Kidney (tissue), 14 donors: Measurements from ENCODE around the gene C17orf100. TPM values are rescaled to one million over a fixed set of nuclear protein-coding genes. Genes with fewer than 3 reads are reported as not detected.

Experiments used
- DNase-seq, 5 donors: peaks; one replicate each; pipeline ENCODE4 v3.0.0-alpha.2; 2013 to 2020
- FAIRE-seq: peaks from 2 replicates; lab custom pipeline; 2012; peaks lifted over from hg19 to GRCh38; lab: Jason Lieb, UNC
- H3K27ac ChIP-seq, 2 donors: one replicate each; pipeline ENCODE4 v1.7.0; 2013; ENCODE audit warnings: low read depth in 2 of 2, low read length in 2 of 2, inconsistent platforms in 1 of 2
- H3K27me3 ChIP-seq: one replicate; pipeline ENCODE4 v1.7.1; 2013; ENCODE audit warnings: low read length, inconsistent platforms; ENCODE audit not compliant: control insufficient read depth, insufficient read depth
- H3K36me3 ChIP-seq, 3 donors: one replicate each; pipeline versions ENCODE4 v1.7.0 to v1.7.1; 2013; ENCODE audit warnings: low read length in 3 of 3, control low read depth in 1 of 3, inconsistent platforms in 1 of 3; ENCODE audit not compliant: insufficient read depth in 3 of 3, control insufficient read depth in 2 of 3
- H3K4me1 ChIP-seq, 3 donors: one replicate each; pipeline versions ENCODE4 v1.7.0 to v1.7.1; 2013; ENCODE audit warnings: low read length in 3 of 3, inconsistent platforms in 1 of 3, low read depth in 1 of 3; ENCODE audit not compliant: control insufficient read depth in 2 of 3, insufficient read depth in 2 of 3
- H3K4me3 ChIP-seq, 3 donors: one replicate each; pipeline versions ENCODE4 v1.7.0 to v1.8.1; 2013; ENCODE audit warnings: low read length in 3 of 3, control low read depth in 1 of 3, inconsistent platforms in 1 of 3
- H3K9ac ChIP-seq, 3 donors: one replicate each; pipeline versions ENCODE4 v1.7.0 to v1.7.1; 2013; ENCODE audit warnings: low read length in 3 of 3, control low read depth in 1 of 3, inconsistent platforms in 1 of 3
- H3K9me3 ChIP-seq, 3 donors: one replicate each; pipeline versions ENCODE4 v1.7.0 to v1.7.1; 2013; ENCODE audit warnings: low read length in 3 of 3, control low read depth in 1 of 3, inconsistent platforms in 1 of 3; ENCODE audit not compliant: control insufficient read depth in 2 of 3, insufficient read depth in 1 of 3
- CTCF ChIP-seq: IDR thresholded peaks from 3 replicates; pipeline ENCODE4 v1.5.1; 2012; ENCODE audit warnings: mild to moderate bottlenecking, moderate library complexity, borderline replicate concordance; ENCODE audit not compliant: insufficient read depth; ENCODE audit errors: extremely low read depth
- intact Hi-C: fragments of 100-400 bp; cut with DNase I; formaldehyde crosslinking; loops from one replicate; pipeline ENCODE4 v1.11.1; 2022
- polyA plus RNA-seq: library from polyadenylated mRNA; stranded (reverse); fragments of 350-450 nt; fragmentation: Illumina TruSeq; extraction: RNeasy Lipid Tissue Mini Kit (QIAGEN cat#74804); gene quantifications from one replicate; pipeline ENCODE4 v1.2.3, GENCODE V29; 2014; ENCODE audit warnings: low read depth, low replicate concordance; ENCODE audit not compliant: insufficient read depth
- total RNA-seq: library from RNA; stranded (reverse); fragmentation: NEBNext Ultra II Directional; extraction: Animal tissue kit (Norgen Biotek cat#: 25700); gene quantifications from one replicate; pipeline ENCODE4 v1.2.1, GENCODE V29; 2021
- donor health status: control.
- donor health status: control.
- donor health status: control.
- donor health status: control.
- donor health status: control.
- donor health status: DM: yes; HTN: yes; CAD: no.
- donor health status: Normal renal cell carcinoma (clear cell type).

Gene C17orf100
- total and polyA plus RNA-seq, 2 donors from 2014 or later, result 3.4 to 3.7 TPM

- no peak for FAIRE-seq
- DNase-seq, result no peak
- TF ChIP-seq CTCF, result no peak
- H3K9ac ChIP-seq, result no peak overlapping the region
- H3K9me3 ChIP-seq, result no peaks in the 10 kb centered on the region
- no peaks in the 10 kb centered on the region for H3K4me1 ChIP-seq
- no peak overlapping the region for H3K4me3 ChIP-seq
- no peaks in the 10 kb centered on the region for H3K36me3 ChIP-seq
- H3K27me3 ChIP-seq, result no peaks in the 10 kb centered on the region
- no peak overlapping the region for H3K27ac ChIP-seq
- intact Hi-C loops, result no loop called here
Measured at GRCh38 chr17:6686026-6686425, 34.5 kb downstream of the C17orf100 start.

- no peak for TF ChIP-seq CTCF
- Histone ChIP-seq H3K9ac (no peak overlapping the region), H3K4me3 (no peak overlapping the region), H3K9me3 (no peaks in the 10 kb centered on the region), H3K27ac (no peak overlapping the region), H3K36me3 (no peaks in the 10 kb centered on the region), H3K27me3 (no peaks in the 10 kb centered on the region), H3K4me1 (no peaks in the 10 kb centered on the region)
- DNase-seq (peak in 1 of 5 donors; percentile 27), FAIRE-seq (no peak)
- intact Hi-C loops, result no loop called here
Measured at GRCh38 chr17:6688944-6689343, 37.4 kb downstream of the C17orf100 start.

- FAIRE-seq, result no peak
Measured at GRCh38 chr17:6690641-6691040, 39.1 kb downstream of the C17orf100 start.

More at GRCh38 chr17:6690641-6691040, 39.1 kb downstream of the C17orf100 start:
- Histone ChIP-seq H3K36me3 (no peaks in the 10 kb centered on the region), H3K9me3 (no peaks in the 10 kb centered on the region), H3K27me3 (no peaks in the 10 kb centered on the region), H3K9ac (no peak overlapping the region), H3K4me1 (no peaks in the 10 kb centered on the region), H3K27ac (no peak overlapping the region), H3K4me3 (no peak overlapping the region)
- intact Hi-C loops, result no loop called here
- DNase-seq, result peak in 1 of 5 donors; percentile 54
- TF ChIP-seq CTCF, result no peak
